GM23338 (cell line): ENCODE measurements around the gene RNF130.

ENCODE experiments used
- EZH2 ChIP-seq: fragments of 200-600 bp; sonication (generic); IDR thresholded peaks from one replicate; pipeline ENCODE4 v1.8.0; 2017; ENCODE audit warnings: antibody characterized with exemption, mild to moderate bottlenecking, low read depth; ENCODE audit not compliant: unreplicated experiment
- TF ChIP-seq, protein P1 (sequence below), 2 experiments: fragments of 200-600 bp in 1 of 2; sonication (generic) in 1 of 2; conservative IDR thresholded peaks; 2 replicates each; pipeline versions ENCODE4 v1.5.1 to v1.6.1; 2016 to 2017; ENCODE audit warnings: antibody characterized with exemption in 2 of 2, low read depth in 2 of 2, mild to moderate bottlenecking in 2 of 2, moderate library complexity in 1 of 2

- no peak for TF ChIP-seq EZH2
- TF ChIP-seq, protein P1, sequence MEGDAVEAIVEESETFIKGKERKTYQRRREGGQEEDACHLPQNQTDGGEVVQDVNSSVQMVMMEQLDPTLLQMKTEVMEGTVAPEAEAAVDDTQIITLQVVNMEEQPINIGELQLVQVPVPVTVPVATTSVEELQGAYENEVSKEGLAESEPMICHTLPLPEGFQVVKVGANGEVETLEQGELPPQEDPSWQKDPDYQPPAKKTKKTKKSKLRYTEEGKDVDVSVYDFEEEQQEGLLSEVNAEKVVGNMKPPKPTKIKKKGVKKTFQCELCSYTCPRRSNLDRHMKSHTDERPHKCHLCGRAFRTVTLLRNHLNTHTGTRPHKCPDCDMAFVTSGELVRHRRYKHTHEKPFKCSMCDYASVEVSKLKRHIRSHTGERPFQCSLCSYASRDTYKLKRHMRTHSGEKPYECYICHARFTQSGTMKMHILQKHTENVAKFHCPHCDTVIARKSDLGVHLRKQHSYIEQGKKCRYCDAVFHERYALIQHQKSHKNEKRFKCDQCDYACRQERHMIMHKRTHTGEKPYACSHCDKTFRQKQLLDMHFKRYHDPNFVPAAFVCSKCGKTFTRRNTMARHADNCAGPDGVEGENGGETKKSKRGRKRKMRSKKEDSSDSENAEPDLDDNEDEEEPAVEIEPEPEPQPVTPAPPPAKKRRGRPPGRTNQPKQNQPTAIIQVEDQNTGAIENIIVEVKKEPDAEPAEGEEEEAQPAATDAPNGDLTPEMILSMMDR (conservative IDR thresholded peaks at IDR 0.05; ENCODE audit: low read depth in 2 of 2) = no peak
These were observed 76.8 kb downstream of the RNF130 start for GRCh38 chr5:179994583-179995323.
